ENCODE data around the gene OR52D1. TPM values are rescaled to one million over a fixed set of nuclear protein-coding genes. Genes with fewer than 3 reads are reported as not detected.

Gene OR52D1
- total and polyA plus RNA-seq, 9 of the 15 experiments (the other 6 are each of a cell fraction or from before 2014, with no cell fraction given) = 0.14 to 1.3 (median 0.97) TPM; not detected in 6

GRCh38 chr11:5505363-5506048, 17.0 kb downstream of the OR52D1 start (continued):
- no peak for TF ChIP-seq ZBTB43 (CRISPR knock-in tag; IDR thresholded peaks at IDR 0.05)
- no peak for TF ChIP-seq SIX5 (IDR thresholded peaks at IDR 0.05; ENCODE audit: borderline replicate concordance in 1 of 2, insufficient read depth in 1 of 2, low read depth in 1 of 2, low read length in 2 of 2)
- no peak for TF ChIP-seq SMARCB1 (IDR thresholded peaks at IDR 0.05; ENCODE audit: insufficient read length, low read depth)
- TF ChIP-seq POLR3A (IDR thresholded peaks at IDR 0.05; ENCODE audit: borderline replicate concordance, extremely low read depth, insufficient read depth, insufficient read length) = no peak
- no peak for TF ChIP-seq ZSCAN32 (CRISPR knock-in tag; IDR thresholded peaks at IDR 0.05)
- peak; percentile 68; the same call in 1 of the 2 replicates for TF ChIP-seq NFRKB (IDR thresholded peaks at IDR 0.05; ENCODE audit: low read depth)
- no peak for TF ChIP-seq NCOA1 (IDR thresholded peaks at IDR 0.05; ENCODE audit: low read depth)
- no peak for TF ChIP-seq ZNF133 (CRISPR knock-in tag; IDR thresholded peaks at IDR 0.05)
- peak; percentile 93 for TF ChIP-seq TAF9B (IDR thresholded peaks at IDR 0.05; ENCODE audit: partially characterized antibody)
- no peak for TF ChIP-seq HES1 (IDR thresholded peaks at IDR 0.05; ENCODE audit: low read depth)
- TF ChIP-seq HMGN3 (IDR thresholded peaks at IDR 0.05; ENCODE audit: borderline replicate concordance, extremely low read depth, insufficient read length, low read depth, low read length) = no peak
- peak in 1 of 2 experiments; percentile 93; a peak in 2 of 4 replicates for TF ChIP-seq NONO (IDR thresholded peaks at IDR 0.05; ENCODE audit: low read depth in 2 of 2, low read length in 1 of 2)
- no peak for TF ChIP-seq HOXB6 (CRISPR knock-in tag; IDR thresholded peaks at IDR 0.05; ENCODE audit: borderline replicate concordance)
- TF ChIP-seq BRF2 (IDR thresholded peaks at IDR 0.05; ENCODE audit: borderline replicate concordance, insufficient read depth, insufficient read length) = no peak
- peak; percentile 87 for TF ChIP-seq ZFX (CRISPR knock-in tag; IDR thresholded peaks at IDR 0.05)
- TF ChIP-seq ZBED1 (IDR thresholded peaks at IDR 0.05) = 0 out of 2 replicates have a peak, but pooled peaks have one; percentile 44
- no peak for TF ChIP-seq ILF3 (IDR thresholded peaks at IDR 0.05; ENCODE audit: borderline replicate concordance)
- no peak for TF ChIP-seq ARID4B (CRISPR knock-in tag; IDR thresholded peaks at IDR 0.05)
- TF ChIP-seq HDAC2 (IDR thresholded peaks at IDR 0.05) = 0 out of 2 replicates have a peak, but pooled peaks have one; percentile 9
- TF ChIP-seq OTX1 (CRISPR knock-in tag; IDR thresholded peaks at IDR 0.05) = no peak

Measured in K562 (cell line).